Raji (cell line): ENCODE results near the gene SPDYA.

Experiments
- POLR2A ChIP-seq: IDR thresholded peaks from 2 replicates; pipeline ENCODE4 v1.6.1; 2011; ENCODE audit warnings: low read depth, low read length, control low read depth; ENCODE audit not compliant: insufficient read depth

The SPDYA gene

DNA sequence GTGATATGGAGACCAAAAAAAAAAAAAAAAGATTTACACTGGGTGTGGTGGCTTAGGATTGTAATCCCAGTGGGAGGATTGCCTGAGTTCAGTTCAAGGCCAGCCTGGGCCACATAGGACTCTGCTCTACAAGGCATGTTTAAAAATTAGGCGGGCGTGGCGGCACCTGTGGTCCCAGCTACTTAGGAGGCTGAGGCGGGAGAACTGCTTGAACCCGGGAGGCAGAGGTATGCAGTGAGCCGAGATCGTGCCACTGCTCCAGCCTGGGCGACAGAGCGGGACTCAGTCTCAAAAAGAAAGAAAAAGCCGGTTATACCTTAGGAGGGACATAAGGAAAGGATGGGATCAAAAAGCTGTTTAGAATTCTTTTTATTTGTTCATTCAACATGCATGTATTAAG, 707 bp upstream of the SPDYA start:
- no peak for TF ChIP-seq POLR2A

GRCh38 chr2:28818053-28818452, 7.4 kb downstream of the SPDYA start:
- TF ChIP-seq POLR2A: no peak

GRCh38 chr2:28821295-28821958, 10.8 kb downstream of the SPDYA start:
- TF ChIP-seq POLR2A: no peak

- no peak for TF ChIP-seq POLR2A
Measured at GRCh38 chr2:28822036-28822435, 11.4 kb downstream of the SPDYA start.

DNA sequence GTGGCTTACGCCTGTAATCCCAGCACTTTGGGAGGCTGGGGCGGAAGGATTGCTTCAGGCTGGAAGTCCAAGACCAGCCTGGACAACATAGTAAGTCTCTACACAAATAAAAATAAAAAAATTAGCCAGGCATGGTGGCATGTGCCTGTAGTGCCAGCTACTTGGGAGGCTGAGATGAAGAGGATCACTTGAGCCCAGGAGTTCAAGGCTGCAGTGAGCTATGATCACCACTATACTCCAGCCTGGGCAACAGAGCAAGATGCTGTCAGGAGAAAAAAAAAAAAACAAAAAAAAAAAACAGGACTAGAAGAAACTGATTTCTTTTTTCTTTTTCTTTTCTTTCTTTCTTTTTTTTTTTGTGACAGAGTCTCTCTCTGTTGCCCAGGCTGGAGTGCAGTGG, 13.6 kb downstream of the SPDYA start:
- TF ChIP-seq POLR2A: no peak

DNA sequence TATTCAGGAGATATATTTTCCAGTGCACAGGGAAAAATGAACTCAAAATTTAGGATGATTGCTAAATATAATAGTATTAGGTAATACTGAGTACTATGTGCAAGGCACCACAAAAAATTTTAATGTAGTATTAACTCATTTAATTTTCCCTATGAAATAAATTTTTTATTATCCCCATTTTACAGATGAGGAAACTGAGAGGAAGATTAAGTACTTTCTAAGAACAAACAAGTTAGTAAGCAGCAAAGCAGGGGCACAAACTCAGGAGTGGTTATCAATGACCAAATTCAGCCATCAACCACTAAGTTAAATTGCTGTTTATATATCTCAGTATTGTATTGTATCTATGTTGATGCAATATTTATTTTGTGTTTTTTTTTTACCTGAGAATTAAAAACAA, 14.2 kb downstream of the SPDYA start:
- TF ChIP-seq POLR2A: no peak

GRCh38 chr2:28828382-28828781, 17.7 kb downstream of the SPDYA start:
- TF ChIP-seq POLR2A: no peak

DNA sequence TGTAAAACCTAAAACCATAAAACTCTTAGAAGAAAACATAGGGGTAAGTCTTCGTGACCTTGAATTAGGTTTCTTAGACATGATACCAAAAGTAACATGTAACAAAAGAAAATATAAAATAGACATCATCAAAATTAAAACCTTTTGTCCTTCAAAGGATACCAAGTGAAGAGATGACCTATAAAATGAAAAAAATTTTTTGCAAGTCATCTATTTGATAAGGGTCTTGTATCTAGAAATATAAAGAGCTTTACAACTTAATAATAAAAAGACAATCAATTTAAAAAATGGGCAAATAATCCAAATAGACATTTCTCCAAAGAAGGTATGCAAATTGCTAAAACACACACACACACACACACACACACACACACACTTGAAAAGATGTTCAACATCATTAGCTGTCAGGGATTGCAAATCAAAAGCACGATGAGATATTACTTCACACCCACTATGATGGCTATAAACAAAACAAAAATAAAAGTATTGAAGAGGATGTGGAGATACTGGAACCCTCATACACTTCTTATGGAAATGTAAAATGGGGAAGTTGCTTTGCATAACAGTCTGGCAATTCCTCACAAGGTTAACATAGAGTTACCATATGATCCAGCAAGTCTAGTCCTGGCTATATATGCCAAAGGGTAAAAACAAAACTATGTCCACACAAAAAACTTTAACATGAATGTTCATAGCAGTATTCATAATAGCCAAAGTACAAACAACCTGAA, 23.3 kb downstream of the SPDYA start:
- no peak for TF ChIP-seq POLR2A

DNA sequence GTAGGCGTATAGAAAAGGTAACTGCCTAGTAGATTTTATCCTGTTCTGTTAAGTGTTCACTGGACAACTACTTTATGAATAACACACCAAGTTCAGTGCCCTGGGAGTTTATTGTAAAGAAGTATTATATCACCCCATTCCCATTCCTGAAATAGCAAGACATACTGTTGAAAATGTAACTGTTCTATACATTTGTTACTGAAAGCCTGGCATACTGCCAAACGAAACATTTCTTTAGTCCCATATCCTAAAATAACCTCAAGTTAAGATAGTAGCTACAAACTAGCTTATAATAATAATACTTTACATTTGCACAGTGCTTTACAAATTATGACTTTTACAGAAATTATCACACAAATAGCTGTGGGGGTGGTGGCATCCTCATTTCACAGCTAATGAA, 25.1 kb downstream of the SPDYA start:
- TF ChIP-seq POLR2A: no peak

DNA sequence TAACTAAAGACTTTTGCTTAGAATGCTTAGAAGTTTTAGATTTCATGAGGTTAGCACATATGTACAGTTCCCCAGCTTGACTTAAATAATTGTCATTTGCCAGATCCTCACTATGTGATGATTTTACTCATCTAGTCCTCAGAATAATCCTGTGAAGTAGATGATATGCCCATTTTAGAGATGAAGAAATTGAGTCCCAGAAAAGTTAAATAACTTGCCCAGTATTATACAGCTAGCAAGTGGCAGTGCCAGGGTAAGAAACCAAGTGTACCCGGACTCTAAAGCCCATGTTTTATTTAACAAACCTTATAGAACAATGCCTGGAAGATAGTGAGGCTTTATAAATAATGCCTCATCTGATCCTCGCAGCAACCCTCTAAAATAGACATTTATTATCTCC, 28.3 kb downstream of the SPDYA start:
- no peak for TF ChIP-seq POLR2A

GRCh38 chr2:28842042-28842441, 31.4 kb downstream of the SPDYA start:
- TF ChIP-seq POLR2A: no peak

GRCh38 chr2:28855193-28855592, 44.6 kb downstream of the SPDYA start:
- TF ChIP-seq POLR2A: no peak

- TF ChIP-seq POLR2A: no peak
Measured at GRCh38 chr2:28855977-28856376, 45.3 kb downstream of the SPDYA start.

- no peak for TF ChIP-seq POLR2A
Measured at GRCh38 chr2:28868611-28869010, 58.0 kb downstream of the SPDYA start.

- TF ChIP-seq POLR2A: no peak
Measured at GRCh38 chr2:28869494-28870145, 59.0 kb downstream of the SPDYA start.
